Body of pancreas (tissue), 4 donors: Measurements from ENCODE around the gene SYNJ2.

Source experiments
- CTCF ChIP-seq, 7 experiments: fragments of 450-650 bp in 4 of 7; fragments of 200-600 bp in 3 of 7; sonication (generic) in 3 of 7; IDR thresholded peaks; one replicate each; pipeline ENCODE4 v1.5.1; 2016 to 2019; ENCODE audit warnings: antibody characterized with exemption in 7 of 7
- POLR2A ChIP-seq, 3 donors: fragments of 450-650 bp; IDR thresholded peaks; one replicate each; pipeline ENCODE4 v1.6.1; 2016; ENCODE audit warnings: antibody characterized with exemption in 3 of 3, mild to moderate bottlenecking in 2 of 3

GRCh38 chr6:158016571-158017383 is 35.1 kb downstream of the SYNJ2 start:
- TF ChIP-seq POLR2A (IDR thresholded peaks at IDR 0.05) (no peak), CTCF (IDR thresholded peaks at IDR 0.05) (no peak)
